ENCODE results near the gene OSBPL9.
"Not testable (repeated sequence)": the region's sequence is repeated elsewhere in the genome, so short reads cannot be mapped to it uniquely, and the experiment has no call there.

OSBPL9 gene

DNA sequence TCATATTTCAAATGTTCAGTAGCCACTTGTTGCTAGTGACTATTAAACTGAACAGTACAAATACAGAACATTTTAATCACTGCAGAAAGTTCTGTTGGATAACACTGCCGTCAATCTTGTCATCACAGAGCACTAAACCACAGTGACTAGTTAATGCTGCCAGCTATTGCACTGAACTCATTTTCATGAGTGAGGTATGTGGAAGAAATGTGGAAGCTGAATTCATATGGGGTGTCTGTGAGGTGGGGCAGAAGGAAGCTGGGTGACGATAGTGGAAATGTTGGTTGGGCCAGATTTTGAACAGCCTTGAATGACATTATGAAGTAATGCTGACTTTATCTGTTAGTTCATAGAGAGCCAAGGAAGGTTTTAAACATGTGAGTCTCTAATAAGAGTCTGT, 49.6 kb downstream of the OSBPL9 start:
- no peak for DNase-seq (ENCODE audit: low read depth)

- no peak for DNase-seq (ENCODE audit: low read depth)
Measured at GRCh38 chr1:51667561-51667960, 50.7 kb downstream of the OSBPL9 start.

DNA sequence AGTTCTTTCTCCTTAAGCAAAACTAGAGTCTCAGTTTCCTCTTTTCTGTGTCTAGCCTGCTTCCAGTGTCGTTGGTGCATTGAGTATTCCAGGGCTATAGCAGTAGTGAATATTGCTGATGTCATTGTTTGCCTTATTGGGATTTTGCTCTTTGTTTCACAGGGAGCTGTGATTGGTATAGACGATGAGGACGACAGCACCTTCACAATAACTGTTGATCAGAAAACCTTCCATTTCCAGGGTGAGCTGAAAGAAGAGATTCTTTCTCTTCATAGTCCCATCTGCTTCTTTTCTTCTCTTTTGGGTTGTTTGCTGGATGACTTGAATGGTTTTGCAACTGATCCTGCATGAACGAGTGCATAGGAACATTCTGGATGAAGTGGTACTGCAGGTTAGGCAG, 52.4 kb downstream of the OSBPL9 start:
- DNase-seq (ENCODE audit: low read depth): no peak

DNA sequence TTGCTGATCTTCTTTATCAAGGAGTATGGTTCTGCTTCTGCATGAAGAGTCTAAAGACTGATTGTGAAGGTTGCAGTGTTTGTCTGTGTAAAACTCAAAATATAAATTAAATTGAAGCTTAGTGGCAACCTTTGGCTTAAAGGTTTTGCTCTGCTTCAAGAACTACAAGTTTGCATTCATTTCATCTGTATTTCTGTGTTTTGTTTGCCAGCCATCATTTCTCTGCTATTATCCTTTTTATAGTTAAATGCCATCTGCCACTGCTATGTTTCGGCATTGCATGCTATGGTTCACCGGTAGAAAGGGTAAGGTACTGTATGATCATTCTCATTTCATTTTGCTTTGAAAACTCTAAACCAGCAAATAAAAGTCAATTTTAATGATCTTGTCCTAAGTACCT, 52.9 kb downstream of the OSBPL9 start:
- DNase-seq (ENCODE audit: low read depth): no peak

GRCh38 chr1:51671527-51672325, 54.8 kb downstream of the OSBPL9 start:
- DNase-seq (ENCODE audit: low read depth): no peak

- no peak for DNase-seq (ENCODE audit: low read depth)
Measured at GRCh38 chr1:51673279-51673678, 56.4 kb downstream of the OSBPL9 start.

DNA sequence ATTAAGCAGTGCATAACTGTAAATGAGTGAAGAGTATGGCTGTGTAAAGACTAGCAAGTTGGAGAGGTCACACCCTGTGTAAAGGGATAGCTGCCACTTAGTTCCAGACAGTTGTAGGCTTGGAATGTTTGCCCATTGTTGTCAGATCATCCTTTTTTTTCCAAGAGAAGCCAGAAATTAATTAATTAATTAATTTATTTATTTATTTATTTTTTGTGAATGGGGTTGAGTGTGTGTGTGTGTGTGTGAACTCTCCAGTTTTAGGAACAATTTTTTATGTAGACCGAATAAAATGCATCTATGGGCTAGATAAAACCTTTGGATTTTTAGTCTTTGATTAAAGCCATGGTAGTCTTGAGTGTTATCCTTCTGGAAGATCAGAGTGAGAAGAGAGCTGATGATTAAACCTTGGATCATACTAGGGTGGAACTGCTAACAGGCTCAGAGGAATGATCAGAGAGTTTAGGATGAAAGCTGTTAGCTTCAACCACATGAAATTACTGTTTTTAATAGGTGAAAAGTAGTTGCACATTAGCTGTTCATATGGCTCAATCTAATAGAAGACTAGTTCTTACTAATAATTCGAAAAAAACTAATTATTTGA, 58.4 kb downstream of the OSBPL9 start:
- no peak for DNase-seq (ENCODE audit: low read depth)

DNA sequence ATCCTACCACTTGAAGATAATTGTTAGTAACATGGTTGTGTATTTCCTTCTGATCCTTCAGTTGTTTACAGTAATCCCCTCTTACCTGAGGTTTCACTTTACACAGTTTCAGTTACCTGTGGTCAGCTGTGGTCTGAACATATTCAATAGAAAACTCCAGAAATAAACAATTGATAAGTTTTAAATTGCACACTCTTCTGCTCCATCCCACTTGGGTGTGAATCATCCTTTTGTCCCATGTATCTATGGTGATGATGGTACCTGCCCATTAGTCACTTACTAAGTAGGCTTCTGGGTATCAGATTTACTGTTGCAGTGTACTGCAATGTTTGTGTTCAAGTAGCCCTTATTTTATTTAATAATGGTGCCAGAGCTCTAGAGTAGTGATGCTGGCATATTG, 62.5 kb downstream of the OSBPL9 start:
- no peak for DNase-seq (ENCODE audit: low read depth)

DNA sequence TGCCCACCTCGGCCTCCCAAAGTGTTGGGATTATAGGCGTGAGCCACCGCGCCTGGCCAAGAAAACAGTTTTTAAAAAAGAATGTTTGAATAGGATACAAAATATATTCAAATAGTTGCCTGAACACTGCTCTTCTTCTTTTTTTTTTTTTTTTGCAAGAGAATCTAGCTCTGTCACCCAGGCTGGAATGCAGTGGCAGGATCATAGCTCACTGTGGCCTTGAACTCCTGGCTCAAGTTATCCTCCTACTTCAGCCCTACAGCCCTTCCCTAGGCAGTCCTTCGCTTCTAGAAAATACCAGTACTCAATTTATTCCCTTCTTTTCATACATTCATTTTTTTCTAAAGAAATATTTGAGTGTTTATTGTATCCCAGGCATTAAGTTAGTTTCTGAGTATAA, 67.9 kb downstream of the OSBPL9 start:
- no peak for DNase-seq (ENCODE audit: low read depth)

DNA sequence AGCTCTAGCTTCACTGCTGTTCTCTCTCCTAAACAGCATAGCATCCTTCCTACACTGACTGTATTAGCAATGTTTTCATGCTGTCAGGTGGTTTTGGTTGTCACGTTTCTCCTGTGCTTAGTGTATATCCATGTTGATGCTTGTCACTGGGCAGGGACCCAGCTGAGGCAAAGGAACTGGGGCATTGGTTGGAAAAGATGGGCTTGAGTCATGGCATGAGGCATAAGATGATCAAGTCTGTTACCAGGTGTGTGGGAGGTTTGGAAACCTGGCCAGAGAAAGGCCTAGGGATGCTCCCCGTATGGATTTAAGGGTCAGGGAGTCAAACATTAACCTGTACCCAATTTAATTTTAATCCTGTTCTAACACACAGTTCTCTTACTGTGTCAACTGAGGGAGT, 69.6 kb downstream of the OSBPL9 start:
- DNase-seq (ENCODE audit: low read depth): no peak

DNA sequence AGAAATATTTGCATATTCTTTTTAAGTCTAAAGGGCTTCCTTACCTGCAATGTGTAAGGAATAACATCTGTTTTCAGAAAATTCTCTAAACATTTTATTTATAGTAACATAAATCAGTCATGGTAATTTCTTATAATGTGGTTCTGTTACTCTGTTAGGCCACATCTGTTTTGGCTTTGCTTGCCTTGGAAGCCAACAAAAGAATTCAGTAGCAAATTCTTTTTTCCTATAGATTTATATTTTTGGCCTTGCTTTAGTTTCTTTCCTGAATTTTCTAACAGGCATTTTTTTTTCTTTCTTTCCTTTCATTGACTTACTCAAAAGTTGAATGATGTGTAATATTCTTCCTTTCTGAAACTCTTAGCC, 72.2 kb downstream of the OSBPL9 start:
- DNase-seq (ENCODE audit: low read depth): no peak

GRCh38 chr1:51689643-51690042, 72.8 kb downstream of the OSBPL9 start:
- no peak for DNase-seq (ENCODE audit: low read depth)

- no peak for DNase-seq (ENCODE audit: low read depth)
Measured at GRCh38 chr1:51690285-51690961, 73.5 kb downstream of the OSBPL9 start.

GRCh38 chr1:51691920-51692319, 75.0 kb downstream of the OSBPL9 start:
- DNase-seq (ENCODE audit: low read depth): no peak

DNA sequence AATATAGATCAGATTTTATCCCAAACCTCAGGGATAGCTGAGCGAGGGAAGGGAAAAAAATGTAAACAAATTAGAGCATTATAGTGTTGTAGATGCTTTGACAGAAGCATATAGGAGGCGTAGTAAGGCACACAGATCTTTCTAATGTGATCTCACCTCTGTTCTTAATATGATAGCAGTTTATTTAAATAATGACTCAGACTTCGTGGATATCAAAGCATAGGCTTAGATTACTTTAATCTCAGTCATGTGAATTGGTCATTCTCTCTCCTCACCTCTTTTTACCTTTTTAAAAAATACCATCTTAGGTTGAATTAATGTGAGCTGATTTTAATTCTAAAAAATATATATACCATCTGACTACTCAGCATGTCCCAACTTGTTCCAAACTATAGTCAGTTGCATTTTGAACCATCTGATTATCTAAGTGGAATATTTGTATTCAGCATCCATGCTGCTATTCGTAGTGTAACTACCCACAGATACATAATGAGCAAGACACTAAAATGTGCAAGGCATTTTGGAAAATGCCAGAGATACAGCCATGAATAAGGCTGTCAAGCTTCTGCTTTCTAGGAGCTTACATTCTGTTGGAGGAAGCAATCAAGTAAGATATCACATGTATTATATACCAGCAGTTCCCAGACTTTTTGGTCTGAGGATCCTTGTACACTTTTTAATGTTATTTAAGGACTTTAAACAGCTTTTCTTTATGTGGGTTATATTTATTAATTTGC, 76.7 kb downstream of the OSBPL9 start:
- DNase-seq (ENCODE audit: low read depth): no peak

DNA sequence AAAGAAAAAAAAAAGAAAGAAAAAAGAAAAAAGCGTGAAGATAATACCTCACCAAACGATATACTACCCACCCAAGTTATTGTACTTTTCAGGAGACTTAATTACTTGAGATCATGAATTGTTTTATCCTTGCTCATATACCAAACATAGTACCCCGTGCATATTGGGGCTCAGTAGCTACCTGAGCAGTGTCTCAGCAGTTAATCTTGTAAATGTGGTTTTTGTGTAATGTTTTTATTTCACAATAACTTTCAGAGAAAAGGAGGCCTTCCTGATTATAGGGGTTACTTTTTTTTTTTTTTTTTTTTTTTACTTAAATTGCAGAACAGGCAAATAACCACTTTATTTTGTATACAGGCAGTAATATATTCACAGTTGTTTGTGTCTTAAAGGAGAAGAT, 80.3 kb downstream of the OSBPL9 start:
- DNase-seq (ENCODE audit: low read depth): no peak

GRCh38 chr1:51699391-51699790, 82.5 kb downstream of the OSBPL9 start:
- DNase-seq (ENCODE audit: low read depth): no peak

GRCh38 chr1:51701782-51702181, 84.9 kb downstream of the OSBPL9 start:
- not testable (repeated sequence) for DNase-seq (ENCODE audit: low read depth)

DNA sequence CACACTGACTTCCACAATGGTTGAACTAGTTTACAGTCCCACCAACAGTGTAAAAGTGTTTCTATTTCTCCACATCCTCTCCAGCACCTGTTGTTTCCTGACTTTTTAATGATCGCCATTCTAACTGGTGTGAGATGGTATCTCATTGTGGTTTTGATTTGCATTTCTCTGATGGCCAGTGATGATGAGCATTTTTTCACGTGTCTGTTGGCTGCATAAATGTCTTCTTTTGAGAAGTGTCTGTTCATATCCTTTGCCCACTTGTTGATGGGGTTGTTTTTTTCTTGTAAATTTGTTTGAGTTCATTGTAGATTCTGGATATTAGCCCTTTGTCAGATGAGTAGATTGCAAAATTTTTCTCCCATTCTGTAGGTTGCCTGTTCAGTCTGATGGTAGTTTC, 85.3 kb downstream of the OSBPL9 start:
- not testable (repeated sequence) for DNase-seq (ENCODE audit: low read depth)

DNA sequence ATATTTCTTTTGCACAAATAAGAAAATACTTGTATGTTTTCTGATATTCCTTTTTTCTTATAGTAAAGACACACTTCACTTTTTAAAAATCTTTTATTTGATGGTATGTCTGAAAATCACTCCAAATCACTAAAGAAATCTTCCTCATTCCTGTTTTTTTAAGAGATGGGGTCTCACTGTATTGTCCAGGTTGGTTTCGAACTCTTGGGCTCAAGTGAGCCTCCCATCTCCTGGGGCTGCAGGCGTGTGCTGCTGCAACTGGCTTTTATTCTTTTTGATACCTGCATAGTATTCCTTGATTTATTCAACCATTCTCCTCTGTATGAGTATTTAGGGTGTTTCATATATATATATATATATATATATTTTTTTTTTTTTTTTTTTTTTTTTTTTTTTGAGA, 88.1 kb downstream of the OSBPL9 start:
- no peak for DNase-seq (ENCODE audit: low read depth)

DNA sequence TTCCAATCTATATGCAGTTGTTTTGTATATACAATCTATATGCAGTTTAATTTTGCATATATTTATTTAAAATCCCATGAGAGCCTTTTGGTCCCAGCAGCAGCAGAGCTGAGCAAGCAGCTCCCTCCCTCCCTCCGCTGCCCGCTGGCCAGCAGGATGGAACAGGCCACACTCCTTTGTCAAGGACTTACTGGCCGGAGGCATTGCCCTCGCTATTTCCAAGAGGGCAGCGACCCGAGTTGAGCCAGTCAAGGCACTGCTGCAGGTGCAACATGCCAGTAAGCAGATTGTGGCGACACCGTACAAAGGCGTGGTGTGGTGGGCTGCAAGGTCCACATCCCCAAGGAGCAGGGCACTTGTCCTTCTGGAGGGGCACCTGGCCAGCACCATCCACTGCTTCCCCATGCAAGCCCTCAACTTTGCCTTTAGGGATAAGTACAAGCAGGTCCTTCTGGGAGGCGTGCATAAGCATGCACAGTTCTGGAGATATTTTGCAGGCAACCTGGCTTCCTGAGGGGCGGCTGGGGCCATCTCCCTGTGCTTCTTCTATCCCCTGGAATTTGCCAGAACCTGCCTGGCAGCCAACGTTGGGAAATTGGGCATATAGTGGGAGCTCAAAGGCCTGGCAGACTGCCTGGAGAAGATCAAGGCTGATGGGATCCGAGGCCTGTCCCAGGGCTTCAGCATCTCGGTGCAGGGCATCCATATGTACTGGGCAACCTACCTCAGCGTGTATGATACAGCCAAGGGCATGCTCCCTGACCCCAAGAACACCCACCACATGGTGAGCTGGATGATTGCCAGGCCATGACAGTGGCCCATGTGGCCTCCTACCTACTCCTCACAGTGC, 92.2 kb downstream of the OSBPL9 start:
- DNase-seq (ENCODE audit: low read depth): no peak

DNA sequence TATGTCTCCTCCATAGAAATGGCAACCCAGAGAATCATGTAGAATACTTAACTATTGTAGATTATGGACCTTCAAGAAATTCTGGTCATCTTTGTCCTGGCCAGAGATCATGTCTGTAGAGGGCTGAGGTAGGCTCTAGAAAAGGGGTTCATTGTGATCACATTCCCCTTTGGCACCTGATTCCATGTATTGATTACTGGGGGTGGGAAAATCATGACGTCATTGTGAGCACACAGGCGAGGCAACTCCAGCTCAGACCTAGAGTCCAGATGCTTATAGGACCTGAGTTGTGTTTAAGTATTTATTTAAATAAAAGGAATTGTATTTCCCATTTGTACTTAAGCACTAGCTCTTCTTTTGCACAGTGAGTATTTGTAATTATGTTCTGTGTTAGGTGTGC, 93.1 kb downstream of the OSBPL9 start:
- DNase-seq (ENCODE audit: low read depth): no peak
